H1 (cell line): ENCODE measurements around the gene MOCS3. TPM values are rescaled to one million over a fixed set of nuclear protein-coding genes. Genes with fewer than 3 reads are reported as not detected.

Experiments used
- CTCF ChIA-PET: fragments of 300-600 bp; sonication (Branson Sonifier 250); formaldehyde crosslinking; loops from one replicate; lab custom pipeline; 2021; ENCODE audit not compliant: partially characterized antibody; lab: Charles Lee
- POLR2A ChIA-PET: fragments of 300-600 bp; sonication (Branson Sonifier 250); formaldehyde crosslinking; loops from one replicate; lab custom pipeline; 2021; ENCODE audit warnings: inconsistent platforms; ENCODE audit not compliant: partially characterized antibody; lab: Charles Lee
- DNase-seq, 2 experiments: peaks; one replicate each; pipeline versions ENCODE4 v3.0.0 to v3.0.0-alpha.2; 2010 to 2022; ENCODE audit warnings: low spot score in 2 of 2, low read depth in 1 of 2, mixed read lengths in 1 of 2
- FAIRE-seq: peaks from 2 replicates; lab custom pipeline; 2011; peaks lifted over from hg19 to GRCh38; lab: Jason Lieb, UNC
- H2AFZ ChIP-seq: 2 replicates; pipeline ENCODE4 v1.8.1; 2012; ENCODE audit warnings: low read length, inconsistent platforms
- H2AK5ac ChIP-seq: 2 replicates; pipeline ENCODE4 v1.6.1; 2013; ENCODE audit warnings: low read depth, low read length
- H2BK120ac ChIP-seq: replicated peaks from 2 replicates; pipeline ENCODE3; 2013; ENCODE audit warnings: low read depth, low read length, inconsistent platforms
- H2BK12ac ChIP-seq: 2 replicates; pipeline ENCODE4 v1.6.1; 2013; ENCODE audit warnings: low read depth, low read length
- H2BK15ac ChIP-seq: 2 replicates; pipeline ENCODE4 v1.6.1; 2013; ENCODE audit warnings: low read length
- H2BK20ac ChIP-seq: 2 replicates; pipeline ENCODE4 v1.6.1; 2013; ENCODE audit warnings: low read length
- H2BK5ac ChIP-seq: 2 replicates; pipeline ENCODE4 v1.6.1; 2013; ENCODE audit warnings: low read depth, low read length
- H3K14ac ChIP-seq: 2 replicates; pipeline ENCODE4 v1.6.1; 2013; ENCODE audit warnings: inconsistent platforms; ENCODE audit not compliant: insufficient read length
- H3K18ac ChIP-seq: 2 replicates; pipeline ENCODE4 v1.6.1; 2013; ENCODE audit warnings: low read length; ENCODE audit errors: extremely low read depth
- H3K23ac ChIP-seq: 2 replicates; pipeline ENCODE4 v1.6.1; 2013; ENCODE audit warnings: inconsistent platforms; ENCODE audit not compliant: insufficient read length
- H3K23me2 ChIP-seq: 2 replicates; pipeline ENCODE4 v1.6.1; 2013; ENCODE audit warnings: low read depth, low read length
- H3K27ac ChIP-seq: 2 replicates; pipeline ENCODE4 v1.6.1; 2011; ENCODE audit warnings: low read depth, low read length, inconsistent platforms
- H3K27me3 ChIP-seq, 4 experiments: replicated peaks in 1 of 4; 1 replicate in 1 of 4; 2 replicates in 3 of 4; pipeline versions ENCODE4 v1.6.1 to v1.8.1; 2011 to 2013; ENCODE audit warnings: low read length in 3 of 4, mild to moderate bottlenecking in 3 of 4, inconsistent platforms in 2 of 4, mixed read lengths in 2 of 4, moderate library complexity in 1 of 4; ENCODE audit not compliant: control insufficient read depth in 3 of 4, insufficient read depth in 3 of 4; ENCODE audit errors: extremely low read depth in 1 of 4
- H3K36me3 ChIP-seq, 4 experiments: 2 replicates each; pipeline versions ENCODE4 v1.6.1 to v1.8.1; 2011 to 2013; ENCODE audit warnings: mild to moderate bottlenecking in 4 of 4, low read length in 3 of 4, moderate library complexity in 2 of 4, control low read depth in 1 of 4, inconsistent platforms in 1 of 4; ENCODE audit not compliant: insufficient read depth in 4 of 4, control insufficient read depth in 2 of 4
- H3K4ac ChIP-seq: replicated peaks from 2 replicates; pipeline ENCODE3; 2013; ENCODE audit warnings: low read length, low read depth, mixed read lengths, inconsistent platforms; ENCODE audit not compliant: insufficient read length
- H3K4me1 ChIP-seq, 4 experiments: replicated peaks in 1 of 4; 1 replicate in 1 of 4; 2 replicates in 3 of 4; pipeline versions ENCODE4 v1.6.1 to v1.8.1; 2011 to 2013; ENCODE audit warnings: low read length in 3 of 4, inconsistent platforms in 2 of 4, mixed read lengths in 1 of 4; ENCODE audit not compliant: insufficient read depth in 4 of 4, control insufficient read depth in 3 of 4
- H3K4me2 ChIP-seq, 2 experiments: 2 replicates each; pipeline versions ENCODE4 v1.6.1 to v1.8.1; 2011 to 2013; ENCODE audit warnings: low read depth in 2 of 2, low read length in 2 of 2, control low read depth in 1 of 2, inconsistent platforms in 1 of 2, mild to moderate bottlenecking in 1 of 2; ENCODE audit not compliant: insufficient read depth in 1 of 2
- H3K4me3 ChIP-seq, 4 experiments: fragments of 200-600, 300-600 bp in 1 of 4; sonication (generic), shearing (Covaris generic), sonication (Bioruptor Twin) in 1 of 4; 2 replicates each; pipeline versions ENCODE4 v1.5.1 to v1.8.1; 2011 to 2016; ENCODE audit warnings: low read length in 4 of 4, low read depth in 3 of 4, control low read depth in 2 of 4, inconsistent platforms in 2 of 4, mild to moderate bottlenecking in 2 of 4, mixed read lengths in 1 of 4, moderate library complexity in 1 of 4; ENCODE audit not compliant: insufficient read depth in 2 of 4; ENCODE audit errors: extremely low read depth in 1 of 4
- H3K56ac ChIP-seq: replicated peaks from 2 replicates; pipeline ENCODE3; 2013; ENCODE audit warnings: low read depth, mild to moderate bottlenecking, mixed read lengths, low read length, inconsistent platforms; ENCODE audit not compliant: insufficient read length
- H3K79me1 ChIP-seq: 2 replicates; pipeline ENCODE4 v1.6.1; 2013; ENCODE audit warnings: low read depth, low read length, control low read depth
- H3K79me2 ChIP-seq, 2 experiments: 2 replicates each; pipeline versions ENCODE4 v1.6.1 to v1.8.1; 2012 to 2013; ENCODE audit warnings: low read length in 2 of 2, mild to moderate bottlenecking in 2 of 2, inconsistent platforms in 1 of 2; ENCODE audit not compliant: insufficient read depth in 2 of 2, control insufficient read depth in 1 of 2
- H3K9ac ChIP-seq, 4 experiments: replicated peaks in 1 of 4; 1 replicate in 1 of 4; 2 replicates in 3 of 4; pipeline versions ENCODE4 v1.6.1 to v1.8.1; 2011 to 2013; ENCODE audit warnings: low read depth in 3 of 4, low read length in 3 of 4, control low read depth in 2 of 4, mild to moderate bottlenecking in 2 of 4, moderate library complexity in 2 of 4, inconsistent platforms in 1 of 4; ENCODE audit errors: extremely low read depth in 1 of 4
- H3K9me3 ChIP-seq, 2 experiments: 2 replicates each; pipeline versions ENCODE4 v1.6.1 to v1.8.1; 2012 to 2013; ENCODE audit warnings: mild to moderate bottlenecking in 2 of 2, moderate library complexity in 2 of 2, control low read depth in 1 of 2, inconsistent platforms in 1 of 2, low read depth in 1 of 2, low read length in 1 of 2, mixed read lengths in 1 of 2; ENCODE audit not compliant: insufficient read depth in 2 of 2
- H4K20me1 ChIP-seq, 2 experiments: replicated peaks in 1 of 2; 2 replicates each; pipeline versions ENCODE3 to v1.8.1; 2011 to 2013; ENCODE audit warnings: inconsistent platforms in 2 of 2, low read length in 2 of 2, mild to moderate bottlenecking in 1 of 2; ENCODE audit not compliant: insufficient read depth in 2 of 2, control insufficient read depth in 1 of 2
- H4K5ac ChIP-seq: 2 replicates; pipeline ENCODE4 v1.6.1; 2013; ENCODE audit warnings: low read length, low read depth, mixed read lengths, inconsistent platforms; ENCODE audit not compliant: insufficient read length
- H4K8ac ChIP-seq: 2 replicates; pipeline ENCODE4 v1.8.0; 2013; ENCODE audit warnings: mild to moderate bottlenecking, moderate library complexity, low read length, inconsistent platforms; ENCODE audit not compliant: insufficient read depth; ENCODE audit errors: extremely low read depth
- H4K91ac ChIP-seq: replicated peaks from 2 replicates; pipeline ENCODE3; 2013; ENCODE audit warnings: low read length, mixed read lengths, inconsistent platforms; ENCODE audit not compliant: insufficient read length
- ASH2L ChIP-seq: fragments of 200-600, 300-600 bp; sonication (generic); IDR thresholded peaks from one replicate; pipeline ENCODE4 v1.7.1; 2017; ENCODE audit warnings: low read length
- CHD1 ChIP-seq: IDR thresholded peaks from 2 replicates; pipeline ENCODE4 v1.6.1; 2012; ENCODE audit warnings: low read depth, low read length, improper control_type of control experiment
- CREB1 ChIP-seq: IDR thresholded peaks from 2 replicates; pipeline ENCODE4 v1.6.1; 2012; ENCODE audit warnings: inconsistent platforms
- KDM1A ChIP-seq: fragments of 200-600, 300-600 bp; sonication (generic); IDR thresholded peaks from 2 replicates; pipeline ENCODE4 v1.7.1; 2016; ENCODE audit warnings: mild to moderate bottlenecking, low read length, borderline replicate concordance
- RAD21 ChIP-seq, 2 experiments: IDR thresholded peaks in 1 of 2; conservative IDR thresholded peaks in 1 of 2; 2 replicates each; pipeline ENCODE4 v1.6.1; 2011; ENCODE audit warnings: low read depth in 2 of 2, low read length in 2 of 2, improper control_type of control experiment in 1 of 2, inconsistent platforms in 1 of 2, mild to moderate bottlenecking in 1 of 2, moderate library complexity in 1 of 2
- RNF2 ChIP-seq: fragments of 200-900, 300-1000 bp; sonication (generic); IDR thresholded peaks from 2 replicates; pipeline ENCODE4 v1.7.1; 2016; ENCODE audit warnings: borderline replicate concordance, low read depth, mild to moderate bottlenecking, antibody characterized with exemption, low read length; ENCODE audit not compliant: poor library complexity, severe bottlenecking; ENCODE audit errors: missing control alignments
- SIN3A ChIP-seq, 2 experiments: IDR thresholded peaks in 1 of 2; conservative IDR thresholded peaks in 1 of 2; 2 replicates each; pipeline ENCODE4 v1.6.1; 2011 to 2012; ENCODE audit warnings: low read length in 2 of 2, improper control_type of control experiment in 1 of 2, low read depth in 1 of 2, mild to moderate bottlenecking in 1 of 2
- SRF ChIP-seq: IDR thresholded peaks from 2 replicates; pipeline ENCODE4 v1.6.1; 2011; ENCODE audit warnings: mild to moderate bottlenecking, low read depth, low read length, moderate library complexity
- WGBS, 2 experiments: shearing (Covaris generic) in 1 of 2; methylation state at CpG; one replicate each; pipeline versions ENCODE4 v1.1.6 to v1.1.7; 2013 to 2015; ENCODE audit warnings: low lambda C conversion rate in 2 of 2, mixed read lengths in 2 of 2, inconsistent platforms in 1 of 2, low coverage in 1 of 2, missing lambda C conversion rate in 1 of 2; ENCODE audit not compliant: insufficient replicate concordance in 2 of 2, insufficient coverage in 1 of 2, insufficient read length in 1 of 2; ENCODE audit errors: extremely low coverage in 1 of 2, missing lambda C conversion rate in 1 of 2; 5-methylcytosine and 5-hydroxymethylcytosine counted together
- polyA plus RNA-seq, 7 experiments: library from polyadenylated mRNA; depleted of rRNA in 3 of 7; stranded (reverse) in 5 of 7; unstranded in 2 of 7; fragments of >200 nt in 5 of 7; fragments of 200-250 nt in 2 of 7; gene quantifications; 1 replicate in 5 of 7; 2 replicates in 1 of 7; 4 replicates in 1 of 7; pipeline versions ENCODE4 v1.2.1 to v1.2.3, GENCODE V29; 2011 to 2013; ENCODE audit warnings: missing spikeins in 2 of 7, mixed read lengths in 2 of 7
- total RNA-seq: library from RNA; stranded (reverse); fragmentation: NEBNext Ultra II Directional; extraction: Animal tissue kit (Norgen Biotek cat#: 25700); gene quantifications from 2 replicates; pipeline ENCODE4 v1.2.1, GENCODE V29; 2021

Gene MOCS3
- total and polyA plus RNA-seq, 2 of the 8 experiments (the other 6 are each of a cell fraction or from before 2014, with no cell fraction given) = 6.2 to 6.3 TPM

DNA sequence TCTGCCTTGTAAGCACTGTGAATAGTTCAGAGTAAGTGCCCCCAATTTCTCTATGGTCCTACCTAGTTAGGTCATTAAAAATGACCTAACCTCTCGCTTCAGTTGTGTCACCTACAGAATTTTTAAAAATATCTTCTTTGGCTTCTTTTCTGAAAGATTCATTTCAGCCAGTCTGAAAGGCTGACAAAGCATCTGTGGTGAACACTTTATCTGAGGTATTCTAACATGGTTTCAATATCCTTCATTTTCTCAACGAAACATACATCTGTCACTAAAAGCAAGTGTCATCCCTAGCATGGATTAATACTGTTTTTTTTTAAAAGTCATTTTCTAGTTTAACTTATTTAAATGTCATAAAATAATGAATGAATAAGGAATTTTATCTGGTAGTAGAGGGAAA is 5.4 kb upstream of the MOCS3 start:
- Histone ChIP-seq H3K79me1 (no peaks in the 10 kb centered on the region; the same call in 1 of the 2 replicates), H2AFZ (no peak overlapping the region), H4K20me1 (peaks cover 13 to 17% of the 10 kb centered on the region in 2 experiments), H3K4me1 (peaks cover 0 to 4% (median 0%) of the 10 kb centered on the region in 4 experiments; a peak in 2 of 7 replicates), H4K8ac (no peak overlapping the region), H3K18ac (no peak overlapping the region), H3K9me3 (no peaks in the 10 kb centered on the region), H3K23ac (no peak overlapping the region), H4K91ac (no peak overlapping the region), H3K4me3 (no peak overlapping the region), H2BK5ac (no peak overlapping the region), H2BK120ac (no peak overlapping the region), H3K4me2 (no peak overlapping the region), H3K9ac (no peak overlapping the region), H3K23me2 (peaks cover 7% of the 10 kb centered on the region), H3K27me3 (no peaks in the 10 kb centered on the region), H3K27ac (no peak overlapping the region), H3K14ac (no peak overlapping the region), H3K4ac (no peak overlapping the region), H2BK20ac (no peak overlapping the region), H2AK5ac (no peak overlapping the region), H2BK12ac (no peak overlapping the region), H4K5ac (no peak overlapping the region), H3K56ac (no peak overlapping the region), H2BK15ac (no peak overlapping the region), H3K36me3 (peaks cover 6 to 54% (median 21%) of the 10 kb centered on the region in 4 experiments), H3K79me2 (peaks cover 18 to 69% of the 10 kb centered on the region in 2 experiments)
- no peak for DNase-seq
- ChIA-PET CTCF (no interaction called here), POLR2A (no interaction called here)
- 92% methylated on average over 2 of the region's 2 CpGs; no CpG with 5 or more reads in 1 of the 2 experiments for WGBS, 2 experiments
- no peak for FAIRE-seq
- TF ChIP-seq SRF (no peak), ASH2L (no peak), CHD1 (no peak), KDM1A (no peak), RAD21 (IDR thresholded peaks at IDR 0.05 in 1 of 2, conservative IDR thresholded peaks at IDR 0.05 in 1 of 2; ENCODE audit: low read depth in 2 of 2, low read length in 2 of 2) (no peak), SIN3A (conservative IDR thresholded peaks at IDR 0.05 in 1 of 2, IDR thresholded peaks at IDR 0.05 in 1 of 2; ENCODE audit: low read depth in 1 of 2, low read length in 2 of 2) (no peak), CREB1 (no peak), RNF2 (no peak)
